B cell (primary cell): Measurements from ENCODE around the gene HLA-DQB2. TPM values are rescaled to one million over a fixed set of nuclear protein-coding genes. Genes with fewer than 3 reads are reported as not detected.
"Not testable (repeated sequence)": the region's sequence is repeated elsewhere in the genome, so short reads cannot be mapped to it uniquely, and the experiment has no call there.

Source experiments
- ATAC-seq: fragments of 200-7000 bp; cut with Tn5 transposase; one replicate; pipeline ENCODE4 v1.10.0; 2021; ENCODE audit warnings: low read depth, mild to moderate bottlenecking, moderate number of reproducible peaks, moderate library complexity
- CTCF ChIA-PET: fragments of 350-600 bp; sonication (Branson Sonifier 250); formaldehyde crosslinking; loops from one replicate; lab custom pipeline; 2021; ENCODE audit warnings: antibody characterized with exemption, inconsistent platforms; lab: Charles Lee
- POLR2A ChIA-PET: fragments of 350-600 bp; sonication (Branson Sonifier 250); formaldehyde crosslinking; loops from one replicate; lab custom pipeline; 2021; ENCODE audit warnings: antibody characterized with exemption; lab: Charles Lee
- DNase-seq: peaks from one replicate; pipeline ENCODE4 v3.0.0; 2013
- H2AFZ ChIP-seq: 2 replicates; pipeline ENCODE4 v1.6.1; 2012; ENCODE audit warnings: mild to moderate bottlenecking, low read depth, low read length; ENCODE audit not compliant: insufficient read depth, poor library complexity, severe bottlenecking
- H3K27ac ChIP-seq, 2 donors: 1 replicate in 1 of 2; 2 replicates in 1 of 2; pipeline ENCODE4 v1.5.1; 2012 to 2013; ENCODE audit warnings: low read length in 2 of 2, mild to moderate bottlenecking in 2 of 2, moderate library complexity in 1 of 2
- H3K27me3 ChIP-seq, 4 experiments: fragments of 200-600 bp in 1 of 4; sonication (generic) in 1 of 4; replicated peaks in 1 of 4; 1 replicate in 2 of 4; 2 replicates in 2 of 4; pipeline versions ENCODE4 v1.6.1 to v1.7.0; 2013 to 2016; ENCODE audit warnings: low read length in 3 of 4, mild to moderate bottlenecking in 2 of 4, mixed read lengths in 1 of 4, moderate library complexity in 1 of 4; ENCODE audit not compliant: insufficient read depth in 4 of 4, control insufficient read depth in 3 of 4; ENCODE audit errors: control extremely low read depth in 1 of 4
- H3K36me3 ChIP-seq, 2 experiments: replicated peaks in 1 of 2; 1 replicate in 1 of 2; 2 replicates in 1 of 2; pipeline versions ENCODE4 v1.6.1 to v1.7.1; 2013; ENCODE audit warnings: low read length in 1 of 2; ENCODE audit not compliant: insufficient read depth in 2 of 2, control insufficient read depth in 1 of 2; ENCODE audit errors: control extremely low read depth in 1 of 2, extremely low read depth in 1 of 2
- H3K4me1 ChIP-seq, 2 donors: fragments of 200-600 bp in 1 of 2; sonication (generic) in 1 of 2; 1 replicate in 1 of 2; 2 replicates in 1 of 2; pipeline versions ENCODE4 v1.5.1 to v1.6.1; 2013 to 2017; ENCODE audit warnings: low read length in 2 of 2; ENCODE audit not compliant: control insufficient read depth in 2 of 2, insufficient read depth in 2 of 2
- H3K4me2 ChIP-seq: replicated peaks from 2 replicates; pipeline ENCODE3; 2012; ENCODE audit warnings: mild to moderate bottlenecking, low read depth, low read length; ENCODE audit not compliant: poor library complexity, severe bottlenecking
- H3K4me3 ChIP-seq, 5 experiments: fragments of 200-600 bp in 1 of 5; sonication (generic) in 1 of 5; 1 replicate in 3 of 5; 2 replicates in 2 of 5; pipeline versions ENCODE4 v1.5.1 to v1.7.0; 2011 to 2016; ENCODE audit warnings: low read length in 4 of 5, mild to moderate bottlenecking in 4 of 5, low read depth in 2 of 5, control low read depth in 1 of 5, moderate library complexity in 1 of 5; ENCODE audit not compliant: insufficient read depth in 1 of 5; ENCODE audit errors: control extremely low read depth in 1 of 5, extremely low read depth in 1 of 5
- H3K79me2 ChIP-seq: fragments of 200-600 bp; sonication (generic); one replicate; pipeline ENCODE4 v1.6.0; 2016; ENCODE audit warnings: low read length; ENCODE audit not compliant: control insufficient read depth, insufficient read depth
- H3K9ac ChIP-seq: fragments of 200-600 bp; sonication (generic); 2 replicates; pipeline ENCODE4 v1.6.1; 2017; ENCODE audit warnings: mild to moderate bottlenecking, low read length, moderate library complexity
- H3K9me3 ChIP-seq, 3 donors: one replicate each; pipeline versions ENCODE4 v1.6.1 to v1.7.1; 2013; ENCODE audit warnings: low read length in 2 of 3; ENCODE audit not compliant: control insufficient read depth in 2 of 3, insufficient read depth in 1 of 3; ENCODE audit errors: control extremely low read depth in 1 of 3
- H4K20me1 ChIP-seq: 2 replicates; pipeline ENCODE4 v1.6.0; 2012; ENCODE audit warnings: mild to moderate bottlenecking, low read length; ENCODE audit not compliant: insufficient read depth, control insufficient read depth, poor library complexity, severe bottlenecking
- H3K27ac Mint-ChIP-seq: one replicate; pipeline ENCODE4 v1.8.0; 2021; ENCODE audit warnings: mixed read lengths
- H3K27me3 Mint-ChIP-seq: one replicate; pipeline ENCODE4 v1.8.0; 2021; ENCODE audit warnings: mixed read lengths
- H3K4me1 Mint-ChIP-seq: one replicate; pipeline ENCODE4 v1.8.0; 2021; ENCODE audit warnings: mixed read lengths
- H3K4me3 Mint-ChIP-seq: one replicate; pipeline ENCODE4 v1.8.0; 2021; ENCODE audit warnings: mixed read lengths
- H3K9me3 Mint-ChIP-seq: one replicate; pipeline ENCODE4 v1.8.0; 2022; ENCODE audit warnings: mixed read lengths; ENCODE audit not compliant: insufficient read depth
- EZH2 ChIP-seq: IDR thresholded peaks from 2 replicates; pipeline ENCODE4 v1.6.1; 2012; ENCODE audit warnings: borderline replicate concordance, low read depth, mild to moderate bottlenecking, moderate library complexity, low read length; ENCODE audit not compliant: insufficient read depth, poor library complexity, severe bottlenecking
- WGBS: methylation state at CpG from one replicate; pipeline ENCODE4 v1.1.5; 2013; ENCODE audit warnings: missing lambda C conversion rate; ENCODE audit not compliant: insufficient coverage; 5-methylcytosine and 5-hydroxymethylcytosine counted together
- intact Hi-C: fragments of 100-400 bp; cut with micrococcal nuclease; formaldehyde crosslinking; loops from one replicate; pipeline ENCODE4 v1.10.0; 2022
- polyA plus RNA-seq: library from polyadenylated mRNA; depleted of rRNA; stranded (reverse); fragments of >200 nt; gene quantifications from 2 replicates; pipeline ENCODE4 v1.2.3, GENCODE V29; 2012
- total RNA-seq, 2 donors: library from RNA; stranded (reverse); fragments of 120-200 nt in 1 of 2; gene quantifications; 1 replicate in 1 of 2; 2 replicates in 1 of 2; pipeline versions ENCODE4 v1.2.3 to v1.2.4, GENCODE V29; 2013 to 2022
- TF ChIP-seq, protein P1 (sequence below): fragments of 200-600 bp; IDR thresholded peaks from one replicate; pipeline ENCODE4 v1.8.0; 2022; ENCODE audit warnings: antibody characterized with exemption, mild to moderate bottlenecking

HLA-DQB2 gene
- total and polyA plus RNA-seq, 2 donors (not counting 1 experiment from before 2014, with no cell fraction given): 41.1 to 109 TPM

GRCh38 chr6:32752580-32752979 lies 10.8 kb downstream of the HLA-DQB2 start:
- Mint-ChIP-seq H3K4me1 (peaks cover 1% of the 10 kb centered on the region), H3K4me3 (no peak overlapping the region), H3K27ac (no peak overlapping the region), H3K9me3 (no peaks in the 10 kb centered on the region), H3K27me3 (peaks cover 26% of the 10 kb centered on the region)
- no peak for ATAC-seq
- H2AFZ ChIP-seq: no peak overlapping the region
- H3K79me2 ChIP-seq: no peaks in the 10 kb centered on the region
- no peak overlapping the region for H3K4me3 ChIP-seq
- no peak overlapping the region for H3K4me2 ChIP-seq
- H3K9me3 ChIP-seq: no peaks in the 10 kb centered on the region
- peaks cover 0 to 2% of the 10 kb centered on the region in 2 experiments for H3K36me3 ChIP-seq
- H3K4me1 ChIP-seq: peaks cover 0 to 2% of the 10 kb centered on the region in 2 donors
- TF ChIP-seq, protein P1, sequence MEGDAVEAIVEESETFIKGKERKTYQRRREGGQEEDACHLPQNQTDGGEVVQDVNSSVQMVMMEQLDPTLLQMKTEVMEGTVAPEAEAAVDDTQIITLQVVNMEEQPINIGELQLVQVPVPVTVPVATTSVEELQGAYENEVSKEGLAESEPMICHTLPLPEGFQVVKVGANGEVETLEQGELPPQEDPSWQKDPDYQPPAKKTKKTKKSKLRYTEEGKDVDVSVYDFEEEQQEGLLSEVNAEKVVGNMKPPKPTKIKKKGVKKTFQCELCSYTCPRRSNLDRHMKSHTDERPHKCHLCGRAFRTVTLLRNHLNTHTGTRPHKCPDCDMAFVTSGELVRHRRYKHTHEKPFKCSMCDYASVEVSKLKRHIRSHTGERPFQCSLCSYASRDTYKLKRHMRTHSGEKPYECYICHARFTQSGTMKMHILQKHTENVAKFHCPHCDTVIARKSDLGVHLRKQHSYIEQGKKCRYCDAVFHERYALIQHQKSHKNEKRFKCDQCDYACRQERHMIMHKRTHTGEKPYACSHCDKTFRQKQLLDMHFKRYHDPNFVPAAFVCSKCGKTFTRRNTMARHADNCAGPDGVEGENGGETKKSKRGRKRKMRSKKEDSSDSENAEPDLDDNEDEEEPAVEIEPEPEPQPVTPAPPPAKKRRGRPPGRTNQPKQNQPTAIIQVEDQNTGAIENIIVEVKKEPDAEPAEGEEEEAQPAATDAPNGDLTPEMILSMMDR: no peak
- TF ChIP-seq EZH2: no peak
- H4K20me1 ChIP-seq: no peaks in the 10 kb centered on the region
- POLR2A ChIA-PET: no interaction called here
- H3K9ac ChIP-seq: no peak overlapping the region
- intact Hi-C loops: no loop called here
- DNase-seq: no peak
- WGBS: 49% methylated on average over 2 of the region's 8 CpGs
- no peak overlapping the region for H3K27ac ChIP-seq
- CTCF ChIA-PET: interaction anchor here (0.7 kb wide), 1 partner anchor 41 kb away, joined by 3 read pairs; no protein-coding TSS in a partner anchor
- peaks cover 0 to 5% (median 0%) of the 10 kb centered on the region in 4 experiments for H3K27me3 ChIP-seq

DNA sequence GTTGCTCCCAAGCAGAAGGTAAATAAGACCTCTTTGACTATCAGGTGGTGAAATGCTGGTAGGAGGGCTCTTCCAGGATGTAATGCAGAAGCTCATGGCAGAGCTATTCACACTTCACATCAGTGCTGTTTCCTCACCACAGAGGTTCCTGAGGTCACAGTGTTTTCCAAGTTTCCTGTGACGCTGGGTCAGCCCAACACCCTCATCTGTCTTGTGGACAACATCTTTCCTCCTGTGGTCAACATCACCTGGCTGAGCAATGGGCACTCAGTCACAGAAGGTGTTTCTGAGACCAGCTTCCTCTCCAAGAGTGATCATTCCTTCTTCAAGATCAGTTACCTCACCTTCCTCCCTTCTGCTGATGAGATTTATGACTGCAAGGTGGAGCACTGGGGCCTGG lies 17.7 kb downstream of the HLA-DQB2 start:
- DNase-seq: peak; percentile 19
- H3K9ac ChIP-seq, intact Hi-C loops, H3K79me2 ChIP-seq, H3K36me3 ChIP-seq, ATAC-seq, H3K27ac ChIP-seq, H4K20me1 ChIP-seq, H3K9me3 Mint-ChIP-seq, H3K4me2 ChIP-seq, H3K4me1 ChIP-seq, H3K9me3 ChIP-seq, H2AFZ ChIP-seq, H3K27me3 ChIP-seq: not testable (repeated sequence)
- peak overlapping the region; percentile 73 for H3K4me3 Mint-ChIP-seq
- H3K4me1 Mint-ChIP-seq: peaks cover 11% of the 10 kb centered on the region
- H3K4me3 ChIP-seq: peak overlapping the region in 1 of 5 experiments; percentile 7
- ChIA-PET POLR2A (interaction anchor here (1.3 kb wide), 1 partner anchor 102 kb away, joined by 3 read pairs; no protein-coding TSS in a partner anchor), CTCF (interaction anchor here (0.7 kb wide), 1 partner anchor 40 kb away, joined by 3 read pairs; no protein-coding TSS in a partner anchor)
- H3K27ac Mint-ChIP-seq: peak overlapping the region; percentile 80
- WGBS: 67% methylated on average over 1 of the region's 1 CpG
- peaks cover 19% of the 10 kb centered on the region for H3K27me3 Mint-ChIP-seq
